GM04503 (cell line): ENCODE results near the gene SOCS7.

Source experiments
- DNase-seq: peaks from one replicate; pipeline ENCODE4 v3.0.0-alpha.2; 2012; ENCODE audit warnings: low read depth

The SOCS7 gene

DNA sequence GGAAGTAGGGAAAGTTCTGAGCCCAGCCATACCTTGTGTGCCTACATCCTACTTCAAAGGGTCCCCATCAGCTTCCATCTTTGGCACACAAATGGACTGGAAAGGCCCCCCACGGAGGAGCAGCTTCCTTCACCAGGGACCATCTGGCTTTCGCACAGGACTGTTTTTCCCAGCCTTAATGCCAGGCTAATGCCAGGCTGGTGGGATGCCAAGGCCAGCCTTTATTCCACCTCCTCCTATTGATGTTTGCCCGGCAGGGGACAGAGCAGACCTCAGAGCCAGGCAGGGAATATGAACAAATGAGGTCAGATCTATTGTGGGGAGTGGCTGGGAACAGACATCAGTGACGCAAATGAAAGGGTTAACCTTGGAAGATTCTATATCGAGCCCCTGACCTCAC lies 13.6 kb upstream of the SOCS7 start:
- DNase-seq: no peak

GRCh38 chr17:38338535-38338934 lies 13.1 kb upstream of the SOCS7 start:
- DNase-seq: no peak

DNA sequence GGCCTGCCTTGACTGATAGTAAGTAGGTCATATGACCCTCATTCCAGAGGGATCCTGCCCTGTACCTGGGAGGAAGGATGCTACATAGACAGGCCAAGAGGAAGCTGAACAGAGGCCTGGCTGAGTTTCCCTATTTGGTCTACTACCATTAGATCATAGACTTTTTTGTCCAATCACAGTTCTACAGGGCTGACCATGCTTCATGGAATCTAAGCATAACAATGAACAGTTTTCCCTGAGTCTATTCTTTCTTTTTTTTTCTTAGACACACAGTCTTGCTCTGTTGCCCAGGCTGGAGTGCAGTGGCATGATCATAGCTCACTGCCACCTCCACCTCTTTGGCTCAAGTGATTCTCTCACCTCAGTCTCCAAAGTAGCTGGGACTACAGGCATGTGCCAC lies 11.8 kb upstream of the SOCS7 start:
- DNase-seq: no peak

- no peak for DNase-seq
Measured at GRCh38 chr17:38341035-38341721, 10.5 kb upstream of the SOCS7 start.

GRCh38 chr17:38342886-38343607 lies 8.6 kb upstream of the SOCS7 start:
- no peak for DNase-seq

DNA sequence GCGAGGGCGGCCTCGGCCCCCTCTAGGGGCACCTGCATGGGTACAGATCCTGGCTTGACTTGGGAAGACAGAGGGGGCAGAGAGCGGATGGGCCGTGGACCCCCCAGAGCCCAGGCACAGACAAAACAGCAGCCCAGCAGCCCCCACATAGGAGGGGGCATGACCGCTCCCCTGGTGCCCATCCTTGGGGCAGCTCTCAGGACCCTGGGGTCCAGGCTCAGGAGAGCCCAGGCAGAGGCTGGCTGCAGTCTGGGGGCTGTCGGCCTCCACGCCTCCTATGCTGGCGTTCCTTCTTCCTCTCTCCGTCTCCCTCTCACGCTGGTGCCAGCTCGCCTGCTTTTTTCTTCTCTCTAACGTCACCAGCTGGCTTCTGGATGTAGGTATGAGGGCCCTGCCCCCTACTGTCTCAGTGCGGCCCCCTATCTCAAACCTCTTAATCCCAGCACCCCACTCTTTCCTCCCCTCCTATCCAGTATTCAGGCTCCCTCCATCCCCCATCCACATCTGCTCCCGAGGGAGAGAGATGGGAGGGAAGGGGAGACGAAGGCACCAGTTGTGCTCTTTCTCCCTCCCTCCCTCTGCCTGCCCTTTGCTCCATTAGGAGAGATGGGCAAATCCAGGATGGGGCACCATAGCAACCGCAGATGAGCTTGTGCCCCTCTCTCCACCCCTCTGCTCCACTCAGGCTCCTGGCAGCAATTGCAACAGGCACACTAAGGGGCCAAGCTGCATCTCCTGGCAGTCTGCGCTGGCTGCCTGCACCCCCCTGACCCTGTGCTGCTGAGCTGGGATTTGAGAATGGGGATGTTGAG lies 7.8 kb upstream of the SOCS7 start, which contains the start of gene GPR179:
Gene GPR179, minus strand, starts transcription at position 349 of the 812 bp plus-strand sequence. Its CDS starts 167 bp downstream, at position 182.
- no peak for DNase-seq

- no peak for DNase-seq
Measured at GRCh38 chr17:38344420-38344745, 7.3 kb upstream of the SOCS7 start.

GRCh38 chr17:38345743-38346142 lies 5.9 kb upstream of the SOCS7 start:
- no peak for DNase-seq

GRCh38 chr17:38349097-38349730 lies 2.4 kb upstream of the SOCS7 start:
- peak; percentile 29 for DNase-seq

DNA sequence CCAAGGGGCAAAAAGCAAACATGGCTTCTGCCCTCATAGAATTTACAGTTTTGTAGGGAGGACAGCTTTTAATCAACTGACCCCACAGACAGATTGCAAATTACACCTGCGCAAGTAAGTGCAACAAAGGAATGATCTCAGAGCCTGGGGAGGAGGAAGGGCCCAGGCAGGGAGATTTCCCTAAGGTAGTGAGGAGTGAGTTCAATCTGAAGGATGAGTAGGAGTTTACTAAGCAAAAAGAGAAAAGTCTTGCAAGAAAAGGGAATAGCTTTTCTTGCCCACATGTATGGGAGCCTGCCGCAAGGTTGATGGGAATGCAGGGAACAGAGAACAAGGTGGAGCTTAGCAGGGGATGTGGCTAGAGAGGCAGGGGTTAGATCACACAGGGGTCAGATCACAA lies 1.6 kb upstream of the SOCS7 start:
- DNase-seq: no peak

DNA sequence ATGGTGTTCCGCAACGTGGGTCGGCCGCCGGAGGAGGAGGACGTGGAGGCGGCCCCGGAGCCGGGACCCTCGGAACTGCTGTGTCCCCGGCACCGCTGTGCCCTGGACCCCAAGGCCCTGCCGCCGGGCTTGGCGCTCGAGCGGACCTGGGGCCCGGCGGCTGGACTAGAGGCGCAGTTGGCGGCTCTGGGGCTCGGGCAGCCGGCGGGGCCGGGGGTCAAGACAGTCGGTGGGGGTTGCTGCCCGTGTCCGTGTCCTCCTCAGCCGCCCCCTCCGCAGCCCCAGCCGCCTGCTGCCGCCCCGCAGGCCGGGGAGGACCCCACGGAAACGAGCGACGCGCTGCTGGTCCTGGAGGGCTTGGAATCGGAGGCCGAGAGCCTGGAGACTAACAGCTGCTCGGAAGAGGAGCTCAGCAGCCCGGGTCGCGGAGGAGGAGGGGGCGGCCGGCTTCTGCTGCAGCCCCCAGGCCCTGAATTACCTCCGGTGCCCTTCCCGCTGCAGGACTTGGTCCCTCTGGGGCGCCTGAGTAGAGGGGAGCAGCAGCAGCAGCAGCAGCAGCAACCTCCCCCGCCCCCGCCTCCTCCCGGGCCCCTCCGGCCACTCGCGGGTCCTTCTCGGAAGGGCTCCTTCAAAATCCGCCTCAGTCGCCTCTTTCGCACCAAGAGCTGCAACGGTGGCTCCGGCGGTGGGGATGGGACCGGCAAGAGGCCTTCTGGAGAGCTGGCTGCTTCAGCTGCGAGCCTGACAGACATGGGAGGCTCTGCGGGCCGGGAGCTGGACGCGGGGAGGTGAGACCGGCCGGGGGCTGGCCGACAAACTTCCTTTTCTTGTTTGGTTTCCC lies 821 bp downstream of the SOCS7 start:
- DNase-seq: no peak

- no peak for DNase-seq
Measured at GRCh38 chr17:38353086-38353604, 1.5 kb downstream of the SOCS7 start.

GRCh38 chr17:38353668-38354067 lies 2.0 kb downstream of the SOCS7 start:
- no peak for DNase-seq

DNA sequence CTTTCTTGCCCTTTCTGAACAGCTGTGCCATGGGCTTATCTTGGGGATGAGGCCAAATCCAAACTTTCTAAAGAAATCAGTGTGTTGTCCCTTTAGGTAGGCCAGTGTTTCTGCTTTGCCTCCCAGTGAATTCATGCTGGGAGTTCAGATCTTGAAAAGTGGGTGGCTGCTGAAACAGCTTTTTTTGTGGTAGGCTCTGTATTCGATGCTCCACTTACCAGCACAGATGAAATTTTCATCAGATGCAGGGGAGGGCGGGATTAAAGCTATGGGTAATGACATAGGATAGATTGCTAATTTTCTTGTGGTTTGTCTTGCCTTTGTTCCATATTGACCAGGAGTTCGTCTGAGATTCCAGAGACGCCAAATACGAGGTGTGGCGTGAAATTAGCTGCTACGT lies 2.8 kb downstream of the SOCS7 start:
- DNase-seq: no peak

- no peak for DNase-seq
Measured at GRCh38 chr17:38355251-38355650, 3.6 kb downstream of the SOCS7 start.

DNA sequence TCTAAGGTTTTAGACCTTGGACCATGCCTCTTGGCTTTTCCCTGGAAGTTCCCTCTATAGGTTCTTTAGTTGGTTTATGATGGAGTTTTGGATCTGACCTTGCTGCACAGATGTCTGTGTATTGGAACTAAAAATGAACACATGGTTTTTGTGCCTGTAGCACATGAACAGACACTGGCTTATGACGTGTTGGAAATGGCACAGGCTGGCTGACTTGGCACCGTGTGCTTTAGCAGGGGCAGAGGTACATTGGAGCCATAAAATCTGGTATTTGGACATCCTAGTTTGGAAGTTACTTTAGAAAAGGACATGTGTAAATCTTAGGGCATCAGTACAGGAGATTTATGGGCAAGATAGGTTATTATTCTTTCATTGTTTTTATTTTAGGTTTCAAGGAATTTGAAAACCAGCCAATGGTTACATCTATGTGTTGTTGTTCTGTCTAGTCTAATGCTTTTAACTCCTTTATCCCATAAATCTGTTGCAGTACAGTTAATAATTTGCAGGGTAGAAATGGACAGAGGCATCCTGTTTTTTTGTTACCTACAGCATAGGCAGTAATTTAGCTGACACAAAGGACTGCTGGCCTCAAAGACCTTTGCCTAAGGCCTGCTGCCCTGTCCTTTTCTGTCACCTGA lies 6.0 kb downstream of the SOCS7 start:
- no peak for DNase-seq

GRCh38 chr17:38358586-38359513 lies 7.2 kb downstream of the SOCS7 start:
- DNase-seq: peak; percentile 16

GRCh38 chr17:38361694-38362465 lies 10.2 kb downstream of the SOCS7 start:
- DNase-seq: no peak

DNA sequence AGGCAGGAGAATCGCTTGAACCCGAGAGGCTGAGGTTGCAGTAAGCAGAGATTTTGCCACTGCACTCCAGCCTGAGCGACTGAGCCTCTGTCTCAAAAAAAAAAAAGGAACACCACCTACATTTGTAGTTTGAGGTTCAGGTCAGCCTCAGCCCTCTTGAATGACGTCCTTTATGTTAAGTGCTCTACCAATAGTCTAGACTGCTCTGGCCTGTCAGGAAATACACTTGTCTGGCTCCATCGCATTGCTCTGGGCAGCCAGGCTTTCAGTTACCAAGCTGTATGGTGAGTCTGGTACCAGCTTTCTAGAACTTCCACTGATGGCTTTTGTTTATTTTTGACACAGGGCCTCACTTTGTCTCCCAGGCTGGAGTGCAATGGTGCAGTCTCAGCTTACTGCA lies 11.4 kb downstream of the SOCS7 start:
- no peak for DNase-seq
